Activated naive CD4-positive, alpha-beta T cell treated with anti-CD3 and anti-CD28 coated beads, Interleukin-2, amount 50 U/mL, for 16 hours (primary cell): ENCODE measurements around the gene GOLGA8K.
"Not testable (repeated sequence)": the region's sequence is repeated elsewhere in the genome, so short reads cannot be mapped to it uniquely, and the experiment has no call there.

Experiments
- DNase-seq: peaks from one replicate; pipeline ENCODE4 v3.0.0-alpha.2; 2020

Gene GOLGA8K

DNA sequence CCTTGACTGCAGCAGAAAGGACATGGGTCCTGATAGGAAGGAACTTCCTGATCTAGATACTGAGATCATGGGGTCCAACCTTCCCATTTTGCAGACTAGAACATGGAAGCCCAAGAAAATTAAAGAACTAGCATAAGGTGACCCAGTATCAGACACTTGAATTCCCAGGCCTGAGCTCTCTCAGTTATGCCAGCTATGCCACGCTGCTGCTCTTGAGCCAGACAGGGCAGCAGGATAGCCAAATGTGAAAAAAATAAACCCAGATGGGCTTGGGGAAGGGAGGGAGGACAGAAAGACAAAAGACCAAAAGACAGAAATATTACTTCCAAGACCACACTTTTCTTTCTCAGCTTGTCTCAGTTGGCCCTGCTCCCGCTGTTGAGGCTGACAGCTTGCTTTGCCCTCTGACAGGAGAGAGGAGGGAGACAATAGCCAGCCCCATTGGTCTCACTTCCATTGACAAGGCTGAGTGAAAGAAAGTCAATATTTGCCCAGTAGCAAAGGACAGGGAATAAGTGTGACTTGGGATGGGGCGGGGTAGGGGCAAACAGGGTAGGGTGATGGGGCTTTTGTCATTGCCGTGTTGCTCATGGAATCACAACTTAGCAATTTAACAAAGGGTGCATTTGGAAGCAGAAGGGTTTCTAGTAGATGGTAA is 52.4 kb downstream of the GOLGA8K start:
- DNase-seq, result not testable (repeated sequence)

DNA sequence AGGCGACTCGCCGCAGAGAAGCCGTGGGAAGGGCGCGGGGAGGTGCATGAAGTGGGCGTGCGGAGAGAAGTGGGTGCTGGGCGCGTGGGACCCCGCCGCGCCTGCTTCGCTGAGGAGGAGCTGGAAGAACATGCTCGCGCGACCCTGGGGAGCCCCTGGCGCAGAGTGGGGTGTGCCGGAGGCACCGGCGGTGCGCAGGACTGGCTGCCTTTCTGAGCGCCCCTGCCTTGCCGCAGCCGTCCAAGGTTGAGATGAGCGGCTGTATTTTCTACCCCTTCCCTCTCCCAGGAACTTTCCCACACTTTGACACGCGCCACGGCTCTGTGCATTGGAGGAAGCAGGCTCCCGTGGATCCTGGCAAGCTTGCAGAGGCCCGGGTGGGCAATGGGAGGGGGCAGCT is 56.1 kb downstream of the GOLGA8K start:
- DNase-seq, result peak; percentile 9

DNA sequence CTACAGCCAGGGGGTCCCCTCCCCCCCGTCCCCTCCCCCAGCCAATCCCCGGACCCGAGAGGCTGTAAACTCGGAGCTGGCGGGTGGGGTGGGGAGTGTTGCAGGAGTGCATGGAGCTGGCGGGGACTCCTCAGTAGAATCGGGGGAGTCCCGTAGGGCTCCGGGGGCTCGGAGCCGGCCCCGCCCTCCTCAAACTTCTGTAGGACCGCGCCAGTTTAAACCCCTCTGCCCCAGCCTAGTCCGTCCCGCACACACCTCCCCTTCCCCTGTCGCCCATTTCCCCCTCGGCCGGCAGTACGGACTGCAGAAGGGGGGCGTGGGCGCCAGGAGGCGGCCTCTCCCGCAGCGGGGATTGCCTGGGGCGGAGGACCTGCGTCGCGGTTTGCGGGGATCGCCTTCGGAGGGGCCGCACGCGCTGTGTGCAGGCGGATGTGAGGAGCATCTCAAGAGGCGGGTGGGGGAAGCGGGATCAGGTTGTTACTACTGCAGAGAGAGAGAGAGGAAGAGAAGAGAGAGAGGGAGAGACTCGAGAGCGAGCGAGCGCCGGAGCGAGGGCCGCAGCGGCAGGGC is 57.0 kb downstream of the GOLGA8K start:
- DNase-seq, result not testable (repeated sequence)

DNA sequence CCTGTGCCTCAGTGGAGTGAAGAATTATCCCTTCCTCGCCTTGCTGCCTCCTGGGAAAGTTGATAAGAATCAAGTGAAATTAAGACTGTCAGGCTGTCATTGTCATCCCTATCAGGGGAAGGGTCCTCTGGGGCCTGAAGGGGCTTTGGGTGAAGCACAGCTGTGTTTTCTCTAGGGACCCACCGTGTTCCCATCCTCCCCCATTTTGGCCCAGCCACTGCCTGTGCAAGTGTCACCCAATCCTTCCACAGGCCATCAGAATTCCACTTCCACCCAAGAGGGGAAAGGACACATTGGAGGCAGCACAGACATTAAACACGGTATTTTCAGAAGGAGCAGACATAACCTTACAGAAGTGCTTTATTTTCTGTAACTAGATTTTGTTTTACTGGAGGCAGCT is 59.2 kb downstream of the GOLGA8K start:
- DNase-seq, result not testable (repeated sequence)
